H9 (cell line): ENCODE results near the gene ALKBH8. TPM values are rescaled to one million over a fixed set of nuclear protein-coding genes. Genes with fewer than 3 reads are reported as not detected.

Experiments
- DNase-seq: peaks from one replicate; pipeline ENCODE4 v3.0.0-alpha.2; 2017
- H2AFZ ChIP-seq: one replicate; pipeline ENCODE4 v1.6.1; 2013; ENCODE audit warnings: mild to moderate bottlenecking, low read length, control low read depth, moderate library complexity
- H2AK5ac ChIP-seq: 2 replicates; pipeline ENCODE4 v1.6.1; 2013; ENCODE audit warnings: low read length, control low read depth, mixed read lengths; ENCODE audit not compliant: insufficient read length
- H2BK120ac ChIP-seq: one replicate; pipeline ENCODE4 v1.6.1; 2013; ENCODE audit warnings: low read depth, mild to moderate bottlenecking, low read length, control low read depth, inconsistent platforms; ENCODE audit not compliant: poor library complexity, severe bottlenecking
- H2BK12ac ChIP-seq: 2 replicates; pipeline ENCODE4 v1.6.1; 2013; ENCODE audit warnings: low read length, control low read depth, mixed read lengths, low read depth; ENCODE audit not compliant: insufficient read length
- H2BK15ac ChIP-seq: 2 replicates; pipeline ENCODE4 v1.6.1; 2013; ENCODE audit warnings: low read depth, low read length, control low read depth
- H2BK20ac ChIP-seq: one replicate; pipeline ENCODE4 v1.6.1; 2013; ENCODE audit warnings: low read depth, mild to moderate bottlenecking, low read length, control low read depth, inconsistent platforms; ENCODE audit not compliant: poor library complexity, severe bottlenecking
- H2BK5ac ChIP-seq: 2 replicates; pipeline ENCODE4 v1.6.1; 2013; ENCODE audit warnings: low read length, control low read depth, mixed read lengths; ENCODE audit not compliant: insufficient read length
- H3K14ac ChIP-seq: 2 replicates; pipeline ENCODE4 v1.6.1; 2013; ENCODE audit warnings: low read length, control low read depth; ENCODE audit not compliant: insufficient read depth
- H3K18ac ChIP-seq: 2 replicates; pipeline ENCODE4 v1.6.1; 2013; ENCODE audit warnings: low read depth, mild to moderate bottlenecking, mixed read lengths, low read length, control low read depth; ENCODE audit not compliant: insufficient read length
- H3K23ac ChIP-seq: 2 replicates; pipeline ENCODE4 v1.6.1; 2013; ENCODE audit warnings: low read length, control low read depth, mixed read lengths, low read depth; ENCODE audit not compliant: insufficient read length
- H3K23me2 ChIP-seq: 2 replicates; pipeline ENCODE4 v1.6.1; 2013; ENCODE audit warnings: low read depth, mild to moderate bottlenecking, mixed read lengths, low read length, control low read depth; ENCODE audit not compliant: insufficient read length, poor library complexity, severe bottlenecking
- H3K27ac ChIP-seq: 2 replicates; pipeline ENCODE4 v1.5.1; 2013; ENCODE audit warnings: low read length, control low read depth, mixed read lengths, low read depth; ENCODE audit not compliant: insufficient read length
- H3K27me3 ChIP-seq: 2 replicates; pipeline ENCODE4 v1.6.1; 2013; ENCODE audit warnings: low read length, control low read depth, inconsistent platforms; ENCODE audit not compliant: insufficient read depth
- H3K4ac ChIP-seq: 2 replicates; pipeline ENCODE4 v1.6.1; 2013; ENCODE audit warnings: low read depth, mild to moderate bottlenecking, control low read depth, inconsistent platforms, low read length, moderate library complexity
- H3K4me1 ChIP-seq: 2 replicates; pipeline ENCODE4 v1.6.1; 2013; ENCODE audit warnings: low read length, control low read depth, inconsistent platforms; ENCODE audit not compliant: insufficient read depth
- H3K4me2 ChIP-seq: 2 replicates; pipeline ENCODE4 v1.6.1; 2013; ENCODE audit warnings: low read length, control low read depth, mixed read lengths; ENCODE audit not compliant: insufficient read length, insufficient read depth
- H3K56ac ChIP-seq: 2 replicates; pipeline ENCODE4 v1.6.1; 2013; ENCODE audit warnings: low read depth, mild to moderate bottlenecking, mixed read lengths, low read length, control low read depth; ENCODE audit not compliant: insufficient read length
- H3K79me1 ChIP-seq: 2 replicates; pipeline ENCODE4 v1.6.1; 2013; ENCODE audit warnings: low read depth, mild to moderate bottlenecking, moderate library complexity, low read length, control low read depth, inconsistent platforms; ENCODE audit not compliant: insufficient read depth, poor library complexity, severe bottlenecking
- H3K79me2 ChIP-seq: 2 replicates; pipeline ENCODE4 v1.6.1; 2013; ENCODE audit warnings: low read length, control low read depth, inconsistent platforms; ENCODE audit not compliant: insufficient read depth
- H3K9ac ChIP-seq: 2 replicates; pipeline ENCODE4 v1.6.1; 2013; ENCODE audit warnings: low read length, control low read depth, mixed read lengths; ENCODE audit not compliant: insufficient read length; ENCODE audit errors: extremely low read depth
- H3K9me3 ChIP-seq: one replicate; pipeline ENCODE4 v1.6.1; 2013; ENCODE audit warnings: low read depth, low read length, inconsistent platforms; ENCODE audit not compliant: control insufficient read depth
- H3T11ph ChIP-seq: one replicate; pipeline ENCODE4 v1.6.1; 2013; ENCODE audit warnings: mild to moderate bottlenecking, low read length, control low read depth, inconsistent platforms
- H4K20me1 ChIP-seq: one replicate; pipeline ENCODE4 v1.6.1; 2013; ENCODE audit not compliant: control insufficient read depth, insufficient read length, insufficient read depth
- H4K5ac ChIP-seq: 2 replicates; pipeline ENCODE4 v1.6.1; 2013; ENCODE audit warnings: low read depth, mild to moderate bottlenecking, mixed read lengths, low read length, control low read depth; ENCODE audit not compliant: insufficient read length
- H4K8ac ChIP-seq: replicated peaks from 2 replicates; pipeline ENCODE4 v1.6.1; 2013; ENCODE audit warnings: low read length, control low read depth, mixed read lengths, low read depth; ENCODE audit not compliant: insufficient read length
- H4K91ac ChIP-seq: 2 replicates; pipeline ENCODE4 v1.6.1; 2013; ENCODE audit warnings: low read depth, mild to moderate bottlenecking, moderate library complexity, mixed read lengths, low read length, control low read depth; ENCODE audit not compliant: insufficient read length
- H3K27ac Mint-ChIP-seq, 3 experiments: 2 replicates in 2 of 3; 3 replicates in 1 of 3; pipeline ENCODE4 v1.8.0; 2020 to 2021; ENCODE audit warnings: mixed read lengths in 3 of 3, mild to moderate bottlenecking in 1 of 3, moderate library complexity in 1 of 3
- H3K27me3 Mint-ChIP-seq: 2 replicates; pipeline ENCODE4 v1.8.0; 2021; ENCODE audit warnings: low read depth, mild to moderate bottlenecking, moderate library complexity, mixed read lengths
- H3K36me3 Mint-ChIP-seq, 3 experiments: 2 replicates in 2 of 3; 3 replicates in 1 of 3; pipeline ENCODE4 v1.8.0; 2020 to 2021; ENCODE audit warnings: low read depth in 3 of 3, mixed read lengths in 3 of 3; ENCODE audit not compliant: insufficient read depth in 1 of 3
- H3K4me1 Mint-ChIP-seq, 2 experiments: 2 replicates each; pipeline ENCODE4 v1.8.0; 2020; ENCODE audit warnings: mixed read lengths in 2 of 2
- H3K4me3 Mint-ChIP-seq, 2 experiments: 2 replicates in 1 of 2; 3 replicates in 1 of 2; pipeline ENCODE4 v1.8.0; 2020 to 2021; ENCODE audit warnings: mild to moderate bottlenecking in 2 of 2, mixed read lengths in 2 of 2, moderate library complexity in 1 of 2
- H3K9me3 Mint-ChIP-seq, 2 experiments: 2 replicates in 1 of 2; 3 replicates in 1 of 2; pipeline ENCODE4 v1.8.0; 2020; ENCODE audit warnings: mild to moderate bottlenecking in 2 of 2, mixed read lengths in 2 of 2, moderate library complexity in 1 of 2
- CTCF ChIP-seq: fragments of 200-600 bp; sonication (generic); conservative IDR thresholded peaks from 3 replicates; pipeline ENCODE4 v1.8.0; 2021; ENCODE audit warnings: antibody characterized with exemption, mild to moderate bottlenecking
- WGBS: extraction: QIAGEN DNeasy Blood & Tissue Kit; methylation state at CpG from one replicate; pipeline ENCODE4 v1.1.7; 2013; ENCODE audit warnings: missing lambda C conversion rate, low lambda C conversion rate, mixed read lengths; ENCODE audit not compliant: insufficient read length; ENCODE audit errors: extremely low coverage; 5-methylcytosine and 5-hydroxymethylcytosine counted together
- total RNA-seq: library from RNA; stranded (reverse); gene quantifications from 2 replicates; pipeline ENCODE4 v1.2.1, GENCODE V29; 2021

The ALKBH8 gene
- total RNA-seq, 1 experiment from 2014 or later = 12.7 TPM

DNA sequence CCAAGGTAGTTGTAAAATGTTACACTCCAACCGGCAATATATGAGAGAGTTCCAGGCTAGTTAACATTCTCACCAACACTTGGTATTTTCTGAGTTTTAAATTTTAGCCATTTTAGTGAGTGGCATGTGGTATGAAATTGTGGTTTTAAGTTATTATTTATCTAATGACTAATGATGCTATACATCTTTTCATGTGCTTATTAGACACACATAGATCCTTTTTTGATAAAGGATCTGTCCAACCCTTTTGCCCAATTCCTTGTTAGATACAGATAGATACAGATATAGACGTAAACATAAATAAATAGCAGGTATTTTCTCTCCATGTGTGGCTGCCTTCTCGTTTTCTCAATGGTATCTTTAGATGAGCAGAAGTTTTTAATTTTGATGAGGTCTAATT, 39.3 kb downstream of the ALKBH8 start:
- Histone ChIP-seq H3K18ac (no peak overlapping the region), H3K23ac (no peak overlapping the region), H3K27ac (no peak overlapping the region), H3T11ph (no peak overlapping the region), H3K4me2 (no peak overlapping the region), H3K27me3 (no peaks in the 10 kb centered on the region), H3K4me1 (no peaks in the 10 kb centered on the region), H2BK12ac (no peak overlapping the region), H4K8ac (no peak overlapping the region), H3K9ac (no peak overlapping the region), H3K9me3 (no peaks in the 10 kb centered on the region), H2BK20ac (no peak overlapping the region), H2BK5ac (no peak overlapping the region), H2BK15ac (no peak overlapping the region), H2BK120ac (no peak overlapping the region), H4K91ac (no peak overlapping the region), H3K79me2 (no peaks in the 10 kb centered on the region), H4K20me1 (no peaks in the 10 kb centered on the region), H3K14ac (no peak overlapping the region), H4K5ac (no peak overlapping the region), H2AK5ac (no peak overlapping the region), H3K56ac (no peak overlapping the region), H3K23me2 (no peaks in the 10 kb centered on the region), H3K4ac (no peak overlapping the region), H3K79me1 (no peaks in the 10 kb centered on the region), H2AFZ (no peak overlapping the region)
- Mint-ChIP-seq H3K27me3 (no peaks in the 10 kb centered on the region), H3K9me3 (no peaks in the 10 kb centered on the region), H3K27ac (no peak overlapping the region), H3K4me1 (peaks cover 0 to 5% of the 10 kb centered on the region in 2 experiments; a peak in 1 of 4 replicates), H3K36me3 (peaks cover 0 to 10% (median 5%) of the 10 kb centered on the region in 3 experiments; a peak in 6 of 7 replicates), H3K4me3 (no peak overlapping the region)
- DNase-seq = no peak
- no CpG with 5 or more reads among the region's 3 CpGs for WGBS
- no peak for TF ChIP-seq CTCF
